Measurements from ENCODE around the gene TSPAN1.
A peak's percentile ranks its signal among the peaks of the same experiment; 100 is the strongest.
"Not testable (repeated sequence)": the region's sequence is repeated elsewhere in the genome, so short reads cannot be mapped to it uniquely, and the experiment has no call there.

Gene TSPAN1

DNA sequence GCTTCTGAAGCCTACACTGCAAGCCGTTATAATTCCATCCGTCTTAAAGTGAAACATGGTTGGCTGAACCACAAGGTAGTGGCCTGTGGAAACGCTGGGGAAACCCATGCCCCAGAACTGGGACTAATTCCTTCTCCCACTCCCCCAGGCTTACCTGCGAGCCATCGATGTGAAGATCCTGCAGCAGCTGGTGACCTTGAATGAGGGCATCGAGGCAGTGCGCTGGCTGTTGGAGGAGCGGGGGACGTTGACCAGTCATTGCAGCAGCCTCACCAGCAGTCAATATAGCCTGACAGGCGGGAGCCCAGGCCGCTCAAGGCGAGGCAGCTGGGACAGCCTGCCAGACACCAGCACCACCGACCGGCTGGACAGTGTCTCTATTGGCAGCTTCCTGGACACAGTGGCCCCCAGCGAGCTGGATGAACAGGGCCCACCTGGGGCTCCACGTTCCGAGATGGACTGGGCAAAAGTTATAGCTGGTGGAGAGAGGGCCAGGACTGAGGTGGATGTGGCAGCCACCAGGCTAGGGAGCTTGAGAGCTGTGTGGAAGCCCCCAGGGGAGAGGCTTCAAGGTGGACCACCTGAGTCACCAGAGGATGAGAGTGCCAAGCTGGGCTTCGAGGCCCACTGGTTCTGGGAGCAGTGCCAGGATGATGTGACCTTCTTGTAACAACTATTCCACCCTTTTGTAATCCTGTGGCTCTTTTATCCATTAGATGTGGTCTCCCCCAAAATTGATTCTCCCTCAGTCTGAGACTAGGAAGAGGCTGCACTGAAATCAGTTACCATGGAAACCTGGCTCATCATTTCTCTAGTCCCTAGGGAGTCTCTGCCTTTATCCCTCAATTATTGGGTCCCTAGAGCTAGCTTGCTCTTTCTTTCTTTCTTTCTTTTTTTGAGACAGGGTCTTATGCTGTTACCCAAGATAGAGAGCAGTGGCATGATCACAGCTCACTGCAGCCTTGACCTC lies 44.9 kb downstream of the TSPAN1 start:
- no peak for DNase-seq (ENCODE audit: low spot score)

DNA sequence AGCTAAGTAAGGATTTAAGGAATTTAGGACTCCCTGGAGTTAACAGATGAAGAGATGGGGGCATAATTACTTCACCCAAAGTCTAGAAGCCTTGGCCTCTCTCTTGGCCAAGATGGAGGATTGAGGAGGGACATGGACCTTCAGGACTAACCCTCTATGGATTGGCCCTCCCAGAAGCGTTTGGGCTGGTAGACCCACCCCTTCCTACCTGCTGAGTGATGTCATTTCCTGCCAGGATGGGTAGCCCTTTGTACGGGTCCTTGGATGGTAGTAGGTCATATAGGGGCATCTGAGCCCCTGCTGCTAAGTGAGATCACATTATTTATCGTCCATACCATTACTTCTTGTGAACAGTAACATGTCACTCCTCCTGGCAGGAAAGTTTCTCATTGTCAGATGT lies 45.9 kb downstream of the TSPAN1 start:
- no peak for DNase-seq (ENCODE audit: low spot score)

DNA sequence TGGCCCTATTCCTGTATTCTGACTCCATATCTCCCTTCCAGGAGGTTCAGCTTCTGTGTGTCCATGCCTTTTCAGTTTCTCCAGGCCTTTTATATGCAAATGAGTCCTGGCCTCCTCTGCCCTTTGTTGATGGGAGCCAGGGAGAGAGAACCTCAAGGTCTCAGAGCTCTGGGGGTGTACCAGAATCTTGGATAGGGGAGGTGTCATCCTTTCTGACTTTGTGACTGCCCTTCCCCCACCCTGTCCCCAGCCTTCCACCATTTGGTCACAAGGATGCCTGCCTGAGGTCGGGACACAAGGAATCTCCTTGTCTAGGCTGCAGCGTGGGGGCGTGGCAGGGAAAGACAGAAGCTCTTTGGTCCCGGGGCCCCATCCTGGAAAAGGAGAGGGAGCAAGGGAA lies 46.9 kb downstream of the TSPAN1 start:
- no peak for DNase-seq (ENCODE audit: low spot score)

DNA sequence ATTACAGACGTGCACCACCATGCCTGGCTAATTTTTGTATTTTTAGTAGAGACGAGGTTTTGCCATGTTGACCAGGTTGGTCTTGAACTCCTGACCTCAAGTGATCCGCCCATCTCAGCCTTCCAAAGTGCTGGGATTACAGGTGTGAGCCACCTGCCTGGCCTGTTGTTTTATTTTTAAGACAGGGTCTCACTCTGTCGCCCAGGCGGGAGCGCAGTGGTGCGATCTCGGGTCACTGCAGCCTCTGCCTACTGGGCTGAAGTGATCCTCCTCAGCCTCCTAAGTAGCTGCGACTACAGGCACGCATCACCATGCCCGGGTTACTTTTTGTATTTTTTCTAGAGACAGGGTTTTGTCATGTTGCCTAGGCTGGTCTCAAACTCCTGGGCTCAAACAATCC lies 48.2 kb downstream of the TSPAN1 start:
- DNase-seq (ENCODE audit: low spot score) = not testable (repeated sequence)

DNA sequence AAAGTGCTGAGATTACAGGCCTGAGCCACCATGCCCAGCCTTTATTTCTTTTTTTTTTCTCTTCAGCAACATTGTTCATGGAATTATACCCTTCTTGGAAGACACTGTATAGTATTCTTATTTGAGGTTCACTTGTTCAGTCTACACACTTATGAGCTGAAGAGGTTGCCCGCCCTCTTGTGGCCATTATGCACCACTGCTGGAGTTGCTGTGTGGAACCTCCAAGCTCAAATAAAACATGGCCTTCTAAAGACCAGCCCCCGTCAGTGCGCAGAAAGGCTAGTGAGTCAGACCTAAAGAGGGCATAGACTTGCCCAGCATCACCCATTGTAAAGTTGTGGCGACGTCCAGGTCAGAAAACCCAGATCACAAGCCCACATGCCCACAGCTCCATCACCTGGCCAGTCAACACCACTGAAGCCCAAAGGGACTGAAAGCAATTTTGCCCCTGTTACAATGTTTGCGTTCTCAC lies 48.6 kb downstream of the TSPAN1 start:
- DNase-seq (ENCODE audit: low spot score) = peak; percentile 67

DNA sequence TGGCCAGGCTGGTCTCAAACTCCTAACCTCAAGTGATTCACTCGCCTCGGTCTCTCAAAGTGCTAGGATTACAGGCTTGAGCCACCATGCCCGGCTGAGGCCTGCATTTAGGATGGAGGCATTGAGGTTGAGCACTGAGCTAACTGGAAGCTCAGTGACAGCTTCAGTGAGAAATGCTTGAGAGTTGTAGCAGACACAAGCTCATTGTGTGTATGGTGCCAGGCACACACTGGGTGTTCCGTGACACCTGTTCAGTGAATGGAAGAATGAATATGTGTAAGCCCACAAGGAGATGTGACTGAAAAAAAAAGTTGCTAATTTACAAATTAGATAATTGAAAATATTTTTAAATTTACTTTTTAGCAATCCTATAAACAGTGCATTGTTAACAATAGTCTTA lies 50.1 kb downstream of the TSPAN1 start:
- DNase-seq (ENCODE audit: low spot score) = no peak

DNA sequence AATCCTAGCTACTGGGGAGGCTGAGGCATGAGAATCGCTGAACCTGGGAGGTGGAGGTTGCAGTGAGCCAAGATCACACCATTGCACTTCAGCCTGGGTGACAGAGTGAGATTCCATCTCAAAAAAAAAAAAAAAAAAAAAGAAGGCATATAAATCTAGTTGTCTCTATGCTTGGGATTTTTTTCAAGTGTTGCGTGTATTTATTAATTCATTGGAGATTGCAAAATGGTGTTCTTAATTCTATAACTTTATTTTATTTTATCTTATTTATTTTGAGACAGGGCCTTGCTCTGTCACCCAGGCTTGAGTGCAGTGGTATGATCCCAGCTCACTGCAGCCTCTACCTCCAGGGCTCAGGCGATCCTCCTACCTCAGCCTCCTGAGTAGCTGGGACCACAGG lies 56.3 kb downstream of the TSPAN1 start:
- DNase-seq (ENCODE audit: low spot score) = not testable (repeated sequence)

Measured in CD4-positive, alpha-beta T cell treated with Interleukin-2 at 100 ng/mL for 4 hours (primary cell).